K562 (cell line): Measurements from ENCODE around the gene MTCH2. TPM values are rescaled to one million over a fixed set of nuclear protein-coding genes. Genes with fewer than 3 reads are reported as not detected.

ENCODE experiments used
- ARID2 ChIP-seq: fragments of 450-650 bp; IDR thresholded peaks from 2 replicates; pipeline ENCODE4 v1.6.1; 2017; ENCODE audit warnings: antibody characterized with exemption, mild to moderate bottlenecking
- CBFB ChIP-seq: sonication (generic); formaldehyde crosslinking; IDR thresholded peaks from 2 replicates; pipeline ENCODE4 v1.4.0; 2020; ENCODE audit warnings: mild to moderate bottlenecking, missing genetic modification reagents
- EGR1 ChIP-seq: fragments of 450-650 bp; conservative IDR thresholded peaks from 2 replicates; pipeline ENCODE4 v1.6.1; 2017; ENCODE audit warnings: mild to moderate bottlenecking
- ETV5 ChIP-seq: sonication (generic); formaldehyde crosslinking; IDR thresholded peaks from 2 replicates; pipeline ENCODE4 v1.4.0; 2020; ENCODE audit warnings: low read depth, mild to moderate bottlenecking, missing genetic modification reagents
- HDAC3 ChIP-seq: fragments of 450-650 bp; IDR thresholded peaks from 2 replicates; pipeline ENCODE4 v1.6.1; 2018; ENCODE audit warnings: borderline replicate concordance, mild to moderate bottlenecking, moderate library complexity; ENCODE audit not compliant: partially characterized antibody
- LARP7 ChIP-seq: fragments of 450-650 bp; IDR thresholded peaks from 2 replicates; pipeline ENCODE4 v1.6.1; 2016
- MTF1 ChIP-seq: fragments of 250-450 bp; sonication (Bioruptor Pico); IDR thresholded peaks from 2 replicates; pipeline ENCODE4 v1.9.0; 2021; ENCODE audit warnings: moderate library complexity, mild to moderate bottlenecking, inconsistent platforms, borderline replicate concordance
- NR4A1 ChIP-seq, 2 experiments: fragments of 250-450 bp in 1 of 2; fragments of 450-650 bp in 1 of 2; sonication (Bioruptor Pico) in 1 of 2; IDR thresholded peaks; 2 replicates each; pipeline versions ENCODE4 v1.4.0 to v1.6.1; 2016 to 2020; ENCODE audit warnings: mild to moderate bottlenecking in 2 of 2, missing compliant biosample characterization in 1 of 2, missing genetic modification characterization in 1 of 2, moderate library complexity in 1 of 2
- PHB ChIP-seq: fragments of 250-450 bp; sonication (Bioruptor Pico); IDR thresholded peaks from 2 replicates; pipeline ENCODE4 v1.5.0; 2021
- RBM15 ChIP-seq: fragments of 200-400 bp; formaldehyde crosslinking; IDR thresholded peaks from 2 replicates; pipeline ENCODE4 v1.6.1; 2018; ENCODE audit warnings: mild to moderate bottlenecking, low read length, moderate library complexity; ENCODE audit not compliant: insufficient read depth
- SMC3 ChIP-seq: conservative IDR thresholded peaks from 2 replicates; pipeline ENCODE4 v1.6.1; 2011; ENCODE audit warnings: low read depth, low read length, improper control_type of control experiment; ENCODE audit not compliant: insufficient read depth
- SUPT5H ChIP-seq: fragments of 450-650 bp; IDR thresholded peaks from 2 replicates; pipeline ENCODE4 v1.6.1; 2016
- TARDBP ChIP-seq: fragments of 450-650 bp; IDR thresholded peaks from 2 replicates; pipeline ENCODE4 v1.6.1; 2016
- ZBTB33 ChIP-seq: sonication (generic); formaldehyde crosslinking; IDR thresholded peaks from 2 replicates; pipeline ENCODE4 v1.8.1; 2023; ENCODE audit warnings: mild to moderate bottlenecking, missing genetic modification reagents
- ZKSCAN3 ChIP-seq: fragments of 250-450 bp; sonication (Bioruptor Pico); IDR thresholded peaks from 2 replicates; pipeline ENCODE4 v1.4.0; 2020
- ZNF134 ChIP-seq: fragments of 250-450 bp; sonication (Bioruptor Pico); conservative IDR thresholded peaks from 2 replicates; pipeline ENCODE4 v1.4.0; 2020
- ZNF316 ChIP-seq: fragments of 450-650 bp; IDR thresholded peaks from 2 replicates; pipeline ENCODE4 v1.6.1; 2016
- ZNF444 ChIP-seq: fragments of 250-450 bp; sonication (Bioruptor Pico); IDR thresholded peaks from 2 replicates; pipeline ENCODE4 v1.4.0; 2020; ENCODE audit warnings: mild to moderate bottlenecking, moderate library complexity
- ZNF695 ChIP-seq: fragments of 450-650 bp; formaldehyde crosslinking; IDR thresholded peaks from 2 replicates; pipeline ENCODE4 v1.4.0; 2020; ENCODE audit warnings: mild to moderate bottlenecking, moderate library complexity
- ZNF77 ChIP-seq: fragments of 250-450 bp; sonication (Bioruptor Pico); IDR thresholded peaks from 2 replicates; pipeline ENCODE4 v1.5.0; 2020
- polyA plus RNA-seq, 8 experiments: library from polyadenylated mRNA; depleted of rRNA in 4 of 8; stranded (reverse) in 5 of 8; unstranded in 3 of 8; fragments of >200 nt; fragmentation: Nextera tagmentation in 2 of 8; fragmentation: Illumina TruSeq in 1 of 8; extraction: Ambion mirVana in 2 of 8; extraction: Trizol in 1 of 8; gene quantifications; 2 replicates each; pipeline versions ENCODE4 v1.2.1 to v1.2.3, GENCODE V29; 2011 to 2014; ENCODE audit warnings: inconsistent platforms in 1 of 8, missing spikeins in 1 of 8
- total RNA-seq, 7 experiments: library from RNA; depleted of rRNA in 6 of 7; stranded (reverse); fragments of >200 nt in 6 of 7; fragmentation: Illumina TruSeq in 2 of 7; extraction: Trizol in 2 of 7; gene quantifications; 2 replicates each; pipeline versions ENCODE4 v1.2.1 to v1.2.3, GENCODE V29; 2011 to 2021; ENCODE audit warnings: low replicate concordance in 1 of 7
- TF ChIP-seq, protein P1 (sequence below), 3 experiments: IDR thresholded peaks in 2 of 3; conservative IDR thresholded peaks in 1 of 3; 2 replicates each; pipeline ENCODE4 v1.5.1; 2011 to 2012; ENCODE audit warnings: low read length in 3 of 3, mild to moderate bottlenecking in 3 of 3, control low read depth in 2 of 3, improper control_type of control experiment in 1 of 3, inconsistent platforms in 1 of 3, low read depth in 1 of 3, mixed read lengths in 1 of 3, moderate library complexity in 1 of 3; ENCODE audit not compliant: insufficient read depth in 2 of 3
- TF ChIP-seq, protein P2 (sequence below): IDR thresholded peaks from 2 replicates; pipeline ENCODE4 v1.6.1; 2014; ENCODE audit warnings: antibody characterized with exemption

MTCH2 gene
- total and polyA plus RNA-seq, 9 of the 15 experiments (the other 6 are each of a cell fraction or from before 2014, with no cell fraction given): 95.4 to 620 (median 198) TPM

- TF ChIP-seq NR4A1 (CRISPR knock-in tag; IDR thresholded peaks at IDR 0.05) (no peak), NR4A1 (tag; IDR thresholded peaks at IDR 0.05) (peak; percentile 80), ZBTB33 (CRISPR knock-in tag) (peak; percentile 81), ARID2 (no peak; the same call in 1 of the 2 replicates), ZNF444 (no peak; the same call in 1 of the 2 replicates), MTF1 (CRISPR knock-in tag) (no peak), LARP7 (peak; percentile 99), ZNF77 (no peak), SUPT5H (peak; percentile 93), RBM15 (no peak), ETV5 (CRISPR knock-in tag) (peak; percentile 90), ZNF695 (CRISPR knock-in tag) (no peak), ZNF316 (0 out of 2 replicates have a peak, but pooled peaks have one; percentile 9), CBFB (peak; percentile 68; the same call in 1 of the 2 replicates), TARDBP (peak; percentile 84; the same call in 1 of the 2 replicates), ZKSCAN3 (no peak), ZNF134 (CRISPR knock-in tag) (no peak), PHB (CRISPR knock-in tag) (no peak), SMC3 (no peak; the same call in 1 of the 2 replicates), HDAC3 (peak; percentile 80), EGR1 (peak; percentile 90)
- TF ChIP-seq, protein P1, sequence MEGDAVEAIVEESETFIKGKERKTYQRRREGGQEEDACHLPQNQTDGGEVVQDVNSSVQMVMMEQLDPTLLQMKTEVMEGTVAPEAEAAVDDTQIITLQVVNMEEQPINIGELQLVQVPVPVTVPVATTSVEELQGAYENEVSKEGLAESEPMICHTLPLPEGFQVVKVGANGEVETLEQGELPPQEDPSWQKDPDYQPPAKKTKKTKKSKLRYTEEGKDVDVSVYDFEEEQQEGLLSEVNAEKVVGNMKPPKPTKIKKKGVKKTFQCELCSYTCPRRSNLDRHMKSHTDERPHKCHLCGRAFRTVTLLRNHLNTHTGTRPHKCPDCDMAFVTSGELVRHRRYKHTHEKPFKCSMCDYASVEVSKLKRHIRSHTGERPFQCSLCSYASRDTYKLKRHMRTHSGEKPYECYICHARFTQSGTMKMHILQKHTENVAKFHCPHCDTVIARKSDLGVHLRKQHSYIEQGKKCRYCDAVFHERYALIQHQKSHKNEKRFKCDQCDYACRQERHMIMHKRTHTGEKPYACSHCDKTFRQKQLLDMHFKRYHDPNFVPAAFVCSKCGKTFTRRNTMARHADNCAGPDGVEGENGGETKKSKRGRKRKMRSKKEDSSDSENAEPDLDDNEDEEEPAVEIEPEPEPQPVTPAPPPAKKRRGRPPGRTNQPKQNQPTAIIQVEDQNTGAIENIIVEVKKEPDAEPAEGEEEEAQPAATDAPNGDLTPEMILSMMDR (IDR thresholded peaks at IDR 0.05 in 2 of 3, conservative IDR thresholded peaks at IDR 0.05 in 1 of 3; ENCODE audit: insufficient read depth in 2 of 3, low read depth in 1 of 3, low read length in 3 of 3): peak in 1 of 3 experiments; percentile 8; a peak in 1 of 6 replicates
- TF ChIP-seq, protein P2, sequence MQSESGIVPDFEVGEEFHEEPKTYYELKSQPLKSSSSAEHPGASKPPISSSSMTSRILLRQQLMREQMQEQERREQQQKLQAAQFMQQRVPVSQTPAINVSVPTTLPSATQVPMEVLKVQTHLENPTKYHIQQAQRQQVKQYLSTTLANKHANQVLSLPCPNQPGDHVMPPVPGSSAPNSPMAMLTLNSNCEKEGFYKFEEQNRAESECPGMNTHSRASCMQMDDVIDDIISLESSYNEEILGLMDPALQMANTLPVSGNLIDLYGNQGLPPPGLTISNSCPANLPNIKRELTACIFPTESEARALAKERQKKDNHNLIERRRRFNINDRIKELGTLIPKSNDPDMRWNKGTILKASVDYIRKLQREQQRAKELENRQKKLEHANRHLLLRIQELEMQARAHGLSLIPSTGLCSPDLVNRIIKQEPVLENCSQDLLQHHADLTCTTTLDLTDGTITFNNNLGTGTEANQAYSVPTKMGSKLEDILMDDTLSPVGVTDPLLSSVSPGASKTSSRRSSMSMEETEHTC: 0 out of 2 replicates have a peak, but pooled peaks have one; percentile 7
These were observed 63.5 kb downstream of the MTCH2 start, which contains the start of the genes KBTBD4 and NDUFS3 (continued) for GRCh38 chr11:47578524-47579494.
